Activated B cell treated with CpG ODN at 0.5 μM for 24 hours (primary cell): Measurements from ENCODE around the gene PTBP3. TPM values are rescaled to one million over a fixed set of nuclear protein-coding genes. Genes with fewer than 3 reads are reported as not detected.
A peak's percentile ranks its signal among the peaks of the same experiment; 100 is the strongest.

Experiments
- ATAC-seq: fragments of 200-7000 bp; cut with Tn5 transposase; one replicate; pipeline ENCODE4 v1.10.0; 2021; ENCODE audit warnings: low read depth, mild to moderate bottlenecking, moderate library complexity
- CTCF ChIA-PET: fragments of 350-600 bp; sonication (Branson Sonifier 250); formaldehyde crosslinking; loops from one replicate; lab custom pipeline; 2021; ENCODE audit warnings: antibody characterized with exemption; lab: Charles Lee
- POLR2A ChIA-PET: fragments of 350-600 bp; sonication (Branson Sonifier 250); formaldehyde crosslinking; loops from one replicate; lab custom pipeline; 2021; ENCODE audit warnings: antibody characterized with exemption; lab: Charles Lee
- DNase-seq: peaks from one replicate; pipeline ENCODE4 v3.0.0; 2022
- H3K27ac Mint-ChIP-seq: one replicate; pipeline ENCODE4 v1.8.0; 2020; ENCODE audit warnings: mixed read lengths
- H3K27me3 Mint-ChIP-seq: one replicate; pipeline ENCODE4 v1.8.0; 2021; ENCODE audit warnings: mixed read lengths
- H3K36me3 Mint-ChIP-seq: one replicate; pipeline ENCODE4 v1.8.0; 2021; ENCODE audit warnings: low read depth, mixed read lengths
- H3K4me1 Mint-ChIP-seq: one replicate; pipeline ENCODE4 v1.8.0; 2021; ENCODE audit warnings: mixed read lengths
- H3K4me3 Mint-ChIP-seq: one replicate; pipeline ENCODE4 v1.8.0; 2020; ENCODE audit warnings: mild to moderate bottlenecking, mixed read lengths
- H3K9me3 Mint-ChIP-seq: one replicate; pipeline ENCODE4 v1.8.0; 2020; ENCODE audit warnings: mixed read lengths
- intact Hi-C: fragments of 100-400 bp; cut with micrococcal nuclease; formaldehyde crosslinking; loops from one replicate; pipeline ENCODE4 v1.15.1; 2024
- total RNA-seq: library from RNA; stranded (reverse); gene quantifications from 2 replicates; pipeline ENCODE4 v1.2.3, GENCODE V29; 2022
- TF ChIP-seq, protein P1 (sequence below): fragments of 200-600 bp; IDR thresholded peaks from one replicate; pipeline ENCODE4 v1.8.0; 2022; ENCODE audit warnings: antibody characterized with exemption, mild to moderate bottlenecking

The PTBP3 gene
- total RNA-seq, 1 donor from 2014 or later, result 106 TPM

DNA sequence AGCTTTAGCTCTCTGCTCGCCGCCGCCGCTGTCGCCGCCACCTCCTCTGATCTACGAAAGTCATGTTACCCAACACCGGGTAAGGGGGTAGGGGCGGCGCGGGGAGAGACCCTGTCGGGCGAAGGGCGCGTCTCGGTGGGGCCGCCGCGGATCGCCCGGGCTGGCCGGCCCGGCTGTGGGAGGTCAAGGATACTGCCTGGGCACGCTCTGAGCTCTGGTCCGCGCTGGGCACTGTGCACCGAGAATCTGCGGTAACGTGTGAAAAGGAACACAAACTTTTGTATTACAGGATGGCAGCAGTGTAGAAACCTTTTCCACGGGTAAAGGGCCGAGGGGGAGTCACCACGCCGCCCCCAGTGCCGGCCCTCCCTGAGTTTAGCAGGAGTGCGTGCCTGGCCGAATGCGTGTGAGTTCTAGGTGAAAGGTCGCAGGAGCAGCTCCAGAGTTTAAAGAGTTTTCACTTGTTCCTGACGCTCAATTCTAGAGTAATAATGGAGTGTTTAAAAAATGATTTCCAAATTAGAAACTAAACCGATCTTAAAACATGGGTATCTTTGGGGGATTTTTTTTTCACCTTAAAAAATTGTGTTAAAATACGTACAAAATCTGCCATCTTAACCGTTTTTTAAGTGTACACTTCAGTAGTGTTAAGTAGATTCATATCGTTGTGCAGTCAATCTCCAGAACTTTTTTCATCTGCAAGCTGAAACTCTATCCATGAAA is 46.8 kb upstream of the PTBP3 start, which contains the start of gene HSDL2:
Gene HSDL2 (plus strand): TSS at position 7 of the 723 bp plus-strand sequence. CDS start 56 bp downstream, at position 63.
- ChIA-PET POLR2A (interaction anchor here (0.5 to 2.5 kb wide), 19 partner anchors 19 to 897 kb away, joined by 3 to 35 read pairs (median 4); partner anchors contain the start of genes DNAJC25, INIP, KIAA1958 and PTBP3), CTCF (interaction anchor here (1.6 to 1.7 kb wide), 3 partner anchors 19 to 440 kb away, joined by 5 to 7 read pairs (median 6); no protein-coding TSS in a partner anchor)
- DNase-seq (no peak), ATAC-seq (peak; percentile 14)
- H3K9me3 Mint-ChIP-seq, result no peaks in the 10 kb centered on the region
- H3K36me3 Mint-ChIP-seq, result peaks cover 10% of the 10 kb centered on the region
- H3K4me3 Mint-ChIP-seq, result peak within 1 kb of the TSS; percentile 99
- H3K4me1 Mint-ChIP-seq, result peaks cover 65% of the 10 kb centered on the region
- no peaks in the 10 kb centered on the region for H3K27me3 Mint-ChIP-seq
- intact Hi-C loops, result loop anchor here (1.0 to 5.0 kb wide), 5 partner anchors 106 to 772 kb away; partner anchors contain the start of genes DNAJC25, KIAA1958 and SLC31A2
- peak within 1 kb of the TSS; percentile 95 for H3K27ac Mint-ChIP-seq
- TF ChIP-seq, protein P1, sequence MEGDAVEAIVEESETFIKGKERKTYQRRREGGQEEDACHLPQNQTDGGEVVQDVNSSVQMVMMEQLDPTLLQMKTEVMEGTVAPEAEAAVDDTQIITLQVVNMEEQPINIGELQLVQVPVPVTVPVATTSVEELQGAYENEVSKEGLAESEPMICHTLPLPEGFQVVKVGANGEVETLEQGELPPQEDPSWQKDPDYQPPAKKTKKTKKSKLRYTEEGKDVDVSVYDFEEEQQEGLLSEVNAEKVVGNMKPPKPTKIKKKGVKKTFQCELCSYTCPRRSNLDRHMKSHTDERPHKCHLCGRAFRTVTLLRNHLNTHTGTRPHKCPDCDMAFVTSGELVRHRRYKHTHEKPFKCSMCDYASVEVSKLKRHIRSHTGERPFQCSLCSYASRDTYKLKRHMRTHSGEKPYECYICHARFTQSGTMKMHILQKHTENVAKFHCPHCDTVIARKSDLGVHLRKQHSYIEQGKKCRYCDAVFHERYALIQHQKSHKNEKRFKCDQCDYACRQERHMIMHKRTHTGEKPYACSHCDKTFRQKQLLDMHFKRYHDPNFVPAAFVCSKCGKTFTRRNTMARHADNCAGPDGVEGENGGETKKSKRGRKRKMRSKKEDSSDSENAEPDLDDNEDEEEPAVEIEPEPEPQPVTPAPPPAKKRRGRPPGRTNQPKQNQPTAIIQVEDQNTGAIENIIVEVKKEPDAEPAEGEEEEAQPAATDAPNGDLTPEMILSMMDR, result no peak

DNA sequence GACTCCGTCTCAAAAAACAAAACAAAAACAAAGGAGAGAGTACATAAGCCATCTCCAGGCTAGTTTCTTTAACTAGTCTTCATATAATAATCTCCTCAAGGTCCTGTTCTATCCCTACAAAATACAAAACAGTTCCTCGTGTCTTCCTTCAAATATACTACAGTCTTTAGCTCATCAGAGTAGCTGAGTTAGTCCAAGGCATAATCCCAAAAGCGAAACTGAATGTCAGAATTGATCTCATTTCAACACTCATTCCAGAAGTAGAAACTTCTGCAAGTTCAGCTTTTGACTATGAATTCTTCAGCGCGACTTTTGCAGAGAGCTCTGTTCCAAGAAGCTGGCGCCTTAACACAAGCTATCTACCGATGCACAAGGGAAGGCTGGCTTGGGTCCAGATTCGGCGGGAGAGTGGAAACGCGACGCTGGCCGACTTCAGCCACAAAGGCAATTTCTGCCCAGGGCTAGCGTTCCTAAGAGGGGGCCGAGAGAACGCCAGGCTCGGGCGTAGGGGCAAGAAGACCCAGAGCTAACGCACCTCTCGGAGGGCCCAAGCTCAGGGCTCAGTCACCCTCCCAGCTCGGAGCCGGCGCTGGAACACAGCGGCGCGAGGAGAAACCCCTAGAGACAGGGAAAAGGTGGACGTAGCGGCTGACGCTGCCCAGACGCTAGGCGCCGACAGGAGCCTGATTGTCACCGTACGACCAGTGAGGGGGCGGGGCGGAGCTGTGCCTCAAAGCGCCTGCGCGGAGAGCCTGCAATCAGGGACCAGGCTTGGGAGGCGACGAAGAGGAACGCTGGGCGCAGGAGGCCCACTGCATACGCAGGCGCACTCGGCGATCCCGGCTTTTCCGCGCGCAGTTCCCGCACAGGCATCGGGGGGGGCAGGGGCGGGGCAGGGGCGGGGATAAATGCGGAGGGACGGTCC is 46.0 kb upstream of the PTBP3 start:
- CTCF ChIA-PET, result interaction anchor here (0.7 to 1.7 kb wide), 4 partner anchors 18 to 441 kb away, joined by 3 to 7 read pairs (median 6); no protein-coding TSS in a partner anchor
- H3K27ac Mint-ChIP-seq, result peak overlapping the region; percentile 95
- DNase-seq, result peak; percentile 96
- H3K4me1 Mint-ChIP-seq, result peaks cover 59% of the 10 kb centered on the region
- TF ChIP-seq, protein P1, result no peak
- H3K36me3 Mint-ChIP-seq, result peaks cover 10% of the 10 kb centered on the region
- POLR2A ChIA-PET, result interaction anchor here (0.5 to 2.5 kb wide), 26 partner anchors 13 to 945 kb away, joined by 3 to 35 read pairs (median 4); partner anchors contain the start of genes DNAJC25, INIP, KIAA1958 and PTBP3
- no peaks in the 10 kb centered on the region for H3K27me3 Mint-ChIP-seq
- no peaks in the 10 kb centered on the region for H3K9me3 Mint-ChIP-seq
- ATAC-seq, result peak; percentile 91
- intact Hi-C loops, result loop anchor here (1.0 to 5.0 kb wide), 11 partner anchors 18 to 897 kb away; partner anchors contain the start of genes DNAJC25, ECPAS, GNG10 and INIP
- peak overlapping the region; percentile 99 for H3K4me3 Mint-ChIP-seq

DNA sequence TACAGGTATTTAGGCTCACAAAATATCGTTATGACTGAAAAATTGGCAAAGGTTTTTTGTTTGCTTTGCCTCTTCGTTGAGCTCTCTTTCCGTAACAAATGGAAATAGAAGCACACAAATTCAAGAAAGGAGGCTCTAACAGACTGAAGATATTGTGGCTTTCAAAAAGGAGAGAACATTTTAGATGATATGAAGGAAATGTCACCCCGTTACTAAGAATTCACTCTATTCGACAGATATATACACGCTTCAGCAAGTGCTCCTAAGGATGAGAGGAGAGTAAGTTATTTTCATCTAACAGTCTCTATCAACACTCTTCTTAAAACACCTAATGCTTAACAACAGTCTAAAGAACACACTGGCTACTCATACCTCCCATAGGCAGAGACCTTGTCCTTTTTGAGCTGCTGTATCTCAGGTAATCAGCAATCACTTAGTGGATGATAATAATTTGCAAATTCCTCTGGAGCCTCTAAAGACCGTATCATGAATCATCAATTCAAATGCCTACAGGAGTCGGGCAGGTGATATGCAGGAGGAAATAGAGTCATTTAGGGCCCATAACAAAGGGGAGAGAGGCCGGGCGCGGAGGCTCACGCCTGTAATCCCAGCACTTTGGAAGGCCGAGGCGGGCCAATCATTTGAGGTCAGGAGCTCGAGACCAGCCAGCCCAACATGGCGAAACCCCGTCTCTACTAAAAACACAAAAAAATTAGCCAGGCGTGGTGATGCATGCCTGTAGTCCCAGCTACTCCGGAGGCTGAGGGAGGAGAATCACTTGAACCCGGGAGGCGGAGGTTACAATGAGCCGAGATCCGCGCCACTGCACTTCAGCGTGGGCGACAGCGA is 45.1 kb upstream of the PTBP3 start:
- ChIA-PET POLR2A (interaction anchor here (0.6 to 2.5 kb wide), 13 partner anchors 12 to 896 kb away, joined by 3 to 35 read pairs (median 6); partner anchors contain the start of genes DNAJC25, INIP, KIAA1958 and PTBP3), CTCF (interaction anchor here (1.6 to 1.7 kb wide), 2 partner anchors 17 to 415 kb away, joined by 5 to 6 read pairs; no protein-coding TSS in a partner anchor)
- Mint-ChIP-seq H3K4me1 (peaks cover 52% of the 10 kb centered on the region), H3K27ac (peak overlapping the region; percentile 95), H3K27me3 (no peaks in the 10 kb centered on the region), H3K9me3 (no peaks in the 10 kb centered on the region), H3K4me3 (peak overlapping the region; percentile 99), H3K36me3 (peaks cover 10% of the 10 kb centered on the region)
- TF ChIP-seq, protein P1, result no peak
- ATAC-seq, result no peak
- DNase-seq, result peak; percentile 17
- intact Hi-C loops, result loop anchor here (1.0 to 5.0 kb wide), 6 partner anchors 17 to 896 kb away; partner anchors contain the start of genes ECPAS, GNG10, INIP and PTBP3

DNA sequence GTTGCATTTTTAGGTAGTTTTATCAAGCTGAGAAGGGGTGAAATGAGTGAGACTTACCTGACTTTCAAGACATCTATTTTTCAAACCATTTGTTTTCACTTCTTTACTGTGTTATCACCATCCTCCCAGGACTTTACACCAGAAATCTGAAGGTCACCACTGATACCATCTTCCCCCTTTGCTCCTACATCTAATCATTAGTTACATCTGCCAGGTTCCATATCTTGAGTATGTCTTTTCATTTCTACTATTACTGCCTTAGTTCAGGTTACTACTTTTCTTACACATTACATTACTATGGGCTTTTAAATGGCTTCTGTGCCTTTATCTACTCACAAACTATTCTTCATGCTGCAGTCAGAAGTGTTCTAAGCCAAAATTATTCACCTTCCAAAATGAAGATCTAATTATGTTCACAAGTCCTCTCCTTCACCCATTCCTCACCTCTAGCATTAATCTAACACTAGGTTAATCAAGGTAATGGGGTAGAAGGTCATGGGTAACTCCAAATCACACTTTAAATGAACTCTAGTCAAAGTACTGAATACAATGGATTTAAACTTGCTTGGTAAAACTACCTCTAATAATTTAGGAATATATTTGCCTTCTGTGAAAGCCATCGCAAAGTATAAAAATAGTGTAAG is 44.4 kb upstream of the PTBP3 start:
- TF ChIP-seq, protein P1, result no peak
- intact Hi-C loops, result loop anchor here (2.0 to 5.0 kb wide), 2 partner anchors 717 to 896 kb away; partner anchors contain the start of genes ECPAS and GNG10
- no peak overlapping the region for H3K27ac Mint-ChIP-seq
- H3K4me3 Mint-ChIP-seq, result no peak overlapping the region
- ChIA-PET CTCF (no interaction called here), POLR2A (interaction anchor here (1.3 kb wide), 1 partner anchor 227 kb away, joined by 3 read pairs; no protein-coding TSS in a partner anchor)
- H3K27me3 Mint-ChIP-seq, result no peaks in the 10 kb centered on the region
- H3K36me3 Mint-ChIP-seq, result peaks cover 10% of the 10 kb centered on the region
- H3K4me1 Mint-ChIP-seq, result peaks cover 46% of the 10 kb centered on the region
- ATAC-seq (no peak), DNase-seq (no peak)
- H3K9me3 Mint-ChIP-seq, result no peaks in the 10 kb centered on the region
